ENCODE results near the gene SEL1L2.

SEL1L2 gene

DNA sequence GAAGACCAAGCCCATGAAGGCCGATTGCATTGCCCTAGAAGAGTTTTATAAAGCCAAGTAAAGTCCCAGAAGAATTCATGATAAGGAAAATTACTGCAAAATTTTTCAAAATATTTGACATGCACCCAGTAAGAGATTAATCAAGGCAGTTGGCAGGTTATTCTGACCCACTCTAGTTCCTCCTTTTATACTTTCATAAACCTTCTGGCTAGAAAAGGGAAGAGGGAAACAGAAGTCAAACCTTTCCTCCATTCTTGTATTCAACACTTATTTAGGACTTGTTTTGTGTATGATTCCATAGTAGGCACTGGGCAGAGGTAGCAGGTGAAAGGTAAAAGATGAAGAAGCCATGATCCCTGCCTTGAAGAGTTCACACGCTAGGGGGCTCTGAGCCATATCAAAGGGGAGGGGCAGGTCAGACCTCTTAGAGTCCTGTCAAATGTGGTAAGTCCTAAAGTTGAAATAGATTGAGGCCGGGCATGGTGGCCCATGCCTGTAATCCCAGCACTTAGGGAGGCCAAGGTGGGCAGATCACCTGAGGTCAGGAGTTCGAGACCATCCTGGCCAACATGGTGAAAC, 120.2 kb downstream of the SEL1L2 start:
- H3K4me1 ChIP-seq (ENCODE audit: control insufficient read depth, insufficient read depth, low read length) = no peaks in the 10 kb centered on the region
- no peak overlapping the region for H3K27ac ChIP-seq (ENCODE audit: extremely low read depth, low read depth, low read length)
- POLR2A ChIA-PET = no interaction called here
- no peak for TF ChIP-seq ZNF660 (tag by site-specific recombination; IDR thresholded peaks at IDR 0.05)
- TF ChIP-seq ZNF629 (tag by site-specific recombination; IDR thresholded peaks at IDR 0.05) = no peak
- TF ChIP-seq ZNF221 (tag by site-specific recombination; IDR thresholded peaks at IDR 0.05; ENCODE audit: borderline replicate concordance) = no peak
- TF ChIP-seq, protein P1, sequence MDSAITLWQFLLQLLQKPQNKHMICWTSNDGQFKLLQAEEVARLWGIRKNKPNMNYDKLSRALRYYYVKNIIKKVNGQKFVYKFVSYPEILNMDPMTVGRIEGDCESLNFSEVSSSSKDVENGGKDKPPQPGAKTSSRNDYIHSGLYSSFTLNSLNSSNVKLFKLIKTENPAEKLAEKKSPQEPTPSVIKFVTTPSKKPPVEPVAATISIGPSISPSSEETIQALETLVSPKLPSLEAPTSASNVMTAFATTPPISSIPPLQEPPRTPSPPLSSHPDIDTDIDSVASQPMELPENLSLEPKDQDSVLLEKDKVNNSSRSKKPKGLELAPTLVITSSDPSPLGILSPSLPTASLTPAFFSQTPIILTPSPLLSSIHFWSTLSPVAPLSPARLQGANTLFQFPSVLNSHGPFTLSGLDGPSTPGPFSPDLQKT (IDR thresholded peaks at IDR 0.05; ENCODE audit: borderline replicate concordance, low read depth, low read length) = no peak
- CTCF ChIA-PET = interaction anchor here (0.9 kb wide), 1 partner anchor 51 kb away, joined by 3 read pairs; no protein-coding TSS in a partner anchor
- no peaks in the 10 kb centered on the region for H3K36me3 ChIP-seq (ENCODE audit: control insufficient read depth in 2 of 2, insufficient read depth in 1 of 2, low read length in 2 of 2)
- H3K4me3 ChIP-seq (ENCODE audit: low read depth, low read length) = no peak overlapping the region
- no peaks in the 10 kb centered on the region for H3K9me3 ChIP-seq (ENCODE audit: control insufficient read depth, insufficient read depth, low read depth, low read length)

DNA sequence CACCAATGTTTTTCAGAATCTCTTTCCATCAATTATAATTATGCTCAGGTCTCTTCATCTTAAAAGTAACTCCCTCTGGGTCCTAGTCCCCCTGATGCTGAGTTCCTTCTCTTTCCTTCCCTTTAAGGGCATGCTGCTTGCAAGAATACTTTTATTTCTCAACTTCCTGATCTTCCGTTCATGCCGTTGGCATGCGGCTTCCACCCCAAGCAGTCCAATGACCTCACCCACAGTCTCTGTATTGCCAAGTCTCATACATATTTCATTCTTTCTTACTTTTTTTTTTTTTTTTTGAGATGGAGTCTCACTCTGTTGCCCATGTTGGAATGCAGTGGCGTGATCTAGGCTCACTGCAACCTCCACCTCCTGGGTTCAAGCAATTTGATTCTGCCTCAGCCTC, 122.1 kb downstream of the SEL1L2 start:
- ChIA-PET POLR2A (no interaction called here), CTCF (no interaction called here)
- H3K36me3 ChIP-seq (ENCODE audit: control insufficient read depth in 2 of 2, insufficient read depth in 1 of 2, low read length in 2 of 2) = no peaks in the 10 kb centered on the region
- TF ChIP-seq, protein P2, sequence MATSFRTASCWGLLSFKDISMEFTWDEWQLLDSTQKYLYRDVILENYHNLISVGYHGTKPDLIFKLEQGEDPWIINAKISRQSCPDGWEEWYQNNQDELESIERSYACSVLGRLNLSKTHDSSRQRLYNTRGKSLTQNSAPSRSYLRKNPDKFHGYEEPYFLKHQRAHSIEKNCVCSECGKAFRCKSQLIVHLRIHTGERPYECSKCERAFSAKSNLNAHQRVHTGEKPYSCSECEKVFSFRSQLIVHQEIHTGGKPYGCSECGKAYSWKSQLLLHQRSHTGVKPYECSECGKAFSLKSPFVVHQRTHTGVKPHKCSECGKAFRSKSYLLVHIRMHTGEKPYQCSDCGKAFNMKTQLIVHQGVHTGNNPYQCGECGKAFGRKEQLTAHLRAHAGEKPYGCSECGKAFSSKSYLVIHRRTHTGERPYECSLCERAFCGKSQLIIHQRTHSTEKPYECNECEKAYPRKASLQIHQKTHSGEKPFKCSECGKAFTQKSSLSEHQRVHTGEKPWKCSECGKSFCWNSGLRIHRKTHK (tag by site-specific recombination; IDR thresholded peaks at IDR 0.05) = no peak
- no peak for TF ChIP-seq KLF1 (tag by site-specific recombination; IDR thresholded peaks at IDR 0.05)
- TF ChIP-seq, protein P3, sequence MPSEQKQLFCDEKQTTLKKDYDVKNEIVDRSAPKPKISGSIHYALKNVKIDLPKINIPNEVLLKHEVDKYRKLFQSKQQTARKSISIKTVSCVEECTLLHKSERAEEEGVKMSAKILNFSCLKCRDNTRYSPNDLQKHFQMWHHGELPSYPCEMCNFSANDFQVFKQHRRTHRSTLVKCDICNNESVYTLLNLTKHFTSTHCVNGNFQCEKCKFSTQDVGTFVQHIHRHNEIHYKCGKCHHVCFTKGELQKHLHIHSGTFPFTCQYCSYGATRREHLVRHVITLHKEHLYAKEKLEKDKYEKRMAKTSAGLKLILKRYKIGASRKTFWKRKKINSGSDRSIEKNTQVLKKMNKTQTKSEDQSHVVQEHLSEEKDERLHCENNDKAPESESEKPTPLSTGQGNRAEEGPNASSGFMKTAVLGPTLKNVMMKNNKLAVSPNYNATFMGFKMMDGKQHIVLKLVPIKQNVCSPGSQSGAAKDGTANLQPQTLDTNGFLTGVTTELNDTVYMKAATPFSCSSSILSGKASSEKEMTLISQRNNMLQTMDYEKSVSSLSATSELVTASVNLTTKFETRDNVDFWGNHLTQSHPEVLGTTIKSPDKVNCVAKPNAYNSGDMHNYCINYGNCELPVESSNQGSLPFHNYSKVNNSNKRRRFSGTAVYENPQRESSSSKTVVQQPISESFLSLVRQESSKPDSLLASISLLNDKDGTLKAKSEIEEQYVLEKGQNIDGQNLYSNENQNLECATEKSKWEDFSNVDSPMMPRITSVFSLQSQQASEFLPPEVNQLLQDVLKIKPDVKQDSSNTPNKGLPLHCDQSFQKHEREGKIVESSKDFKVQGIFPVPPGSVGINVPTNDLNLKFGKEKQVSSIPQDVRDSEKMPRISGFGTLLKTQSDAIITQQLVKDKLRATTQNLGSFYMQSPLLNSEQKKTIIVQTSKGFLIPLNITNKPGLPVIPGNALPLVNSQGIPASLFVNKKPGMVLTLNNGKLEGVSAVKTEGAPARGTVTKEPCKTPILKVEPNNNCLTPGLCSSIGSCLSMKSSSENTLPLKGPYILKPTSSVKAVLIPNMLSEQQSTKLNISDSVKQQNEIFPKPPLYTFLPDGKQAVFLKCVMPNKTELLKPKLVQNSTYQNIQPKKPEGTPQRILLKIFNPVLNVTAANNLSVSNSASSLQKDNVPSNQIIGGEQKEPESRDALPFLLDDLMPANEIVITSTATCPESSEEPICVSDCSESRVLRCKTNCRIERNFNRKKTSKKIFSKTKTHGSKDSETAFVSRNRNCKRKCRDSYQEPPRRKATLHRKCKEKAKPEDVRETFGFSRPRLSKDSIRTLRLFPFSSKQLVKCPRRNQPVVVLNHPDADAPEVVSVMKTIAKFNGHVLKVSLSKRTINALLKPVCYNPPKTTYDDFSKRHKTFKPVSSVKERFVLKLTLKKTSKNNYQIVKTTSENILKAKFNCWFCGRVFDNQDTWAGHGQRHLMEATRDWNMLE (tag by site-specific recombination; conservative IDR thresholded peaks at IDR 0.05; ENCODE audit: low read depth) = no peak
- TF ChIP-seq ZNF521 (tag by site-specific recombination; IDR thresholded peaks at IDR 0.05) = no peak
- no peak for TF ChIP-seq HOXC10 (CRISPR knock-in tag; IDR thresholded peaks at IDR 0.05)
- H3K9me3 ChIP-seq (ENCODE audit: control insufficient read depth, insufficient read depth, low read depth, low read length) = no peaks in the 10 kb centered on the region
- H3K4me3 ChIP-seq (ENCODE audit: low read depth, low read length) = no peak overlapping the region
- H3K4me1 ChIP-seq (ENCODE audit: control insufficient read depth, insufficient read depth, low read length) = no peaks in the 10 kb centered on the region
- no peak overlapping the region for H3K27ac ChIP-seq (ENCODE audit: extremely low read depth, low read depth, low read length)

DNA sequence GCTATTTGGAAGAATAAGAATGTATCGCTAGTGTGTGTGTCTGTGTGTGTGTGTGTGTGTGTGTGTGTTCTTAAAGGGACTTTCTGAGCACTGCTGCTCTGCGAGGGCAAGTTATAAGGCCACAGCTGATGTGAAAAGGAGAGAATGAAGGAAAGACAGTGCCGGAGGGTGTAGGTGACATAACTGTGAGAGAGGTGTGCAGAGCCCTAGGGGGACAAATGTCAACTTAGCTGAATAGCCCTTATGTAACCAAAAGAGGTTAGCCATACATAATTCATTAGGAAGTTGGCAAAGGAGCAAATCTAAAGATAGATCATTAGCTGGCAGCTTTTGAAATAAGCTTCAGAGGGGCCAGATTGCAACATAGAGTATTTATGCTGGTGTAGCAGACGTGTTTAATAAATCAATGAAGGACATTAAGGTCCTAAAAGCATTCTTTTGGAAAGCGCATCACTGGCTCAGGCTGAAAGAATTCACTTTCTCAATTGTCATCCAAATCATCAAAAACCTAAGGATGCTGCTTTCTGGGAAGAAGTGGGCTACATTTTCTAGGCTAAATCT, 124.5 kb downstream of the SEL1L2 start:
- no peaks in the 10 kb centered on the region for H3K9me3 ChIP-seq (ENCODE audit: control insufficient read depth, insufficient read depth, low read depth, low read length)
- ChIA-PET POLR2A (no interaction called here), CTCF (no interaction called here)
- H3K4me1 ChIP-seq (ENCODE audit: control insufficient read depth, insufficient read depth, low read length) = no peaks in the 10 kb centered on the region
- H3K27ac ChIP-seq (ENCODE audit: extremely low read depth, low read depth, low read length) = no peak overlapping the region
- no peak overlapping the region for H3K4me3 ChIP-seq (ENCODE audit: low read depth, low read length)
- TF ChIP-seq ZNF169 (tag by site-specific recombination; IDR thresholded peaks at IDR 0.05) = no peak
- TF ChIP-seq ZNF785 (tag by site-specific recombination; IDR thresholded peaks at IDR 0.05) = no peak
- H3K36me3 ChIP-seq (ENCODE audit: control insufficient read depth in 2 of 2, insufficient read depth in 1 of 2, low read length in 2 of 2) = no peaks in the 10 kb centered on the region
